NT2/D1 (cell line): ENCODE measurements around the gene CDYL2.

Experiments
- YY1 ChIP-seq: IDR thresholded peaks from 2 replicates; pipeline ENCODE4 v1.6.1; 2011; ENCODE audit not compliant: insufficient read length, insufficient read depth
- ZNF274 ChIP-seq: IDR thresholded peaks from 2 replicates; pipeline ENCODE4 v1.6.1; 2011; ENCODE audit warnings: mild to moderate bottlenecking, low read depth, low read length

- TF ChIP-seq ZNF274 (no peak), YY1 (no peak)
Measured at GRCh38 chr16:80587071-80587470, 217.3 kb downstream of the CDYL2 start.
